ENCODE results near the gene INAFM2.

Gene INAFM2

GRCh38 chr15:40317580-40317979 lies 5.9 kb upstream of the INAFM2 start:
- Histone ChIP-seq H3K27ac (ENCODE audit: low read depth, low read length, severe bottlenecking) (no peak overlapping the region), H3K4me3 (ENCODE audit: extremely low read depth, insufficient read depth, low read length, poor library complexity, severe bottlenecking) (no peak overlapping the region), H3K36me3 (ENCODE audit: control insufficient read depth, insufficient read depth, low read length) (no peaks in the 10 kb centered on the region), H3K9me3 (ENCODE audit: control insufficient read depth, low read length) (no peaks in the 10 kb centered on the region), H3K4me1 (ENCODE audit: control insufficient read depth, insufficient read depth, low read length, poor library complexity, severe bottlenecking) (peaks cover 31% of the 10 kb centered on the region)
- 80 to 88% methylated on average over 3 of the region's 4 CpGs for WGBS, 2 experiments (ENCODE audit: insufficient coverage in 2 of 2)

DNA sequence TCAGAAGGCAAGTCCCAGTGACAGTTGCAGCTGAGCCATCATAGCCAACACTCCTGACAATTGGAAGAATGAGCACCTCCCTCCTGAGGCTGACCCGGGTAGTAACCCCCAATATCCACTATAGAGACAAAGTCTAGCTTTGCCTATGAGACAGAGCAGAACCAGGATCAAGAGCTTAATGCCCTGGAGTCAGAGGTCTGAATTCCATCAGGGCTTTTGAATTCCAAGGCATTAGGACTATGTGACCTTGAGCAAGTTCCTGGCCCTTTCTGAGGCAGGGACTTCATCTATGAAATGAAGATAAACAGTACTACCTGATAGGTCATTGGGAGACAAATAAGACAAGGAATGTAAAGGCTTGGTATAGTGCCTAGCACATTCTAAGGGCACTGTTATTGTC lies 3.1 kb upstream of the INAFM2 start:
- 88 to 90% methylated on average over 1 of the region's 1 CpG for WGBS, 2 experiments (ENCODE audit: insufficient coverage in 2 of 2)
- Histone ChIP-seq H3K27ac (ENCODE audit: low read depth, low read length, severe bottlenecking) (no peak overlapping the region), H3K9me3 (ENCODE audit: control insufficient read depth, low read length) (no peaks in the 10 kb centered on the region), H3K36me3 (ENCODE audit: control insufficient read depth, insufficient read depth, low read length) (no peaks in the 10 kb centered on the region), H3K4me3 (ENCODE audit: extremely low read depth, insufficient read depth, low read length, poor library complexity, severe bottlenecking) (no peak overlapping the region), H3K4me1 (ENCODE audit: control insufficient read depth, insufficient read depth, low read length, poor library complexity, severe bottlenecking) (peaks cover 22% of the 10 kb centered on the region)

DNA sequence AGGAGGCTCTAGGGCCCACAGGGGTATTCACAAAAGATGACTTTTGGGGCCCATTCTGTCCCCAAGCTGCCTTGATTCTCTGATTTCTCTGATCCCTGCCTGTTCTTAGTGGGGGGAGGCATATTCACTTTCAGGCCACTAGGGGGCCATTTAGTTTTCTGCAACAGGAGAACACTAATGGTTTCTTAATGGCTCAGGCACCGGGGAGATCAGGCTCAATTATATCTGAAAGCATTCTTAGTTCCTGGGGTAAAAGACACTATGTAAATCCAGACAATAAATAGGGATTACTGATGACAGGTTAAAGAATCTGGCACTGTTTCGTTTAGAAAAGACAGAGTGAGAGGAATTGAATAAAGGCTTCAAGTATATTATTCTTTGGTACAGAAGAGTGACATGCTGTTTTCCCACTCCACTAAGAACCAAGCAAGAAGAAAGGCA lies 2.5 kb upstream of the INAFM2 start:
- WGBS, 2 experiments (ENCODE audit: insufficient coverage in 2 of 2) = 0% methylated on average over 1 of the region's 2 CpGs
- no peaks in the 10 kb centered on the region for H3K9me3 ChIP-seq (ENCODE audit: control insufficient read depth, low read length)
- no peak overlapping the region for H3K4me3 ChIP-seq (ENCODE audit: extremely low read depth, insufficient read depth, low read length, poor library complexity, severe bottlenecking)
- H3K36me3 ChIP-seq (ENCODE audit: control insufficient read depth, insufficient read depth, low read length) = no peaks in the 10 kb centered on the region
- H3K27ac ChIP-seq (ENCODE audit: low read depth, low read length, severe bottlenecking) = no peak overlapping the region
- H3K4me1 ChIP-seq (ENCODE audit: control insufficient read depth, insufficient read depth, low read length, poor library complexity, severe bottlenecking) = peaks cover 24% of the 10 kb centered on the region

GRCh38 chr15:40322531-40323238 lies 807 bp upstream of the INAFM2 start:
- peak overlapping the region; percentile 27 for H3K4me3 ChIP-seq (ENCODE audit: extremely low read depth, insufficient read depth, low read length, poor library complexity, severe bottlenecking)
- peaks cover 41% of the 10 kb centered on the region for H3K4me1 ChIP-seq (ENCODE audit: control insufficient read depth, insufficient read depth, low read length, poor library complexity, severe bottlenecking)
- WGBS, 2 experiments (ENCODE audit: insufficient coverage in 2 of 2) = 9% methylated on average over 25 to 26 of the region's 26 CpGs
- no peaks in the 10 kb centered on the region for H3K9me3 ChIP-seq (ENCODE audit: control insufficient read depth, low read length)
- no peaks in the 10 kb centered on the region for H3K36me3 ChIP-seq (ENCODE audit: control insufficient read depth, insufficient read depth, low read length)
- peak overlapping the region; percentile 10 for H3K27ac ChIP-seq (ENCODE audit: low read depth, low read length, severe bottlenecking)

DNA sequence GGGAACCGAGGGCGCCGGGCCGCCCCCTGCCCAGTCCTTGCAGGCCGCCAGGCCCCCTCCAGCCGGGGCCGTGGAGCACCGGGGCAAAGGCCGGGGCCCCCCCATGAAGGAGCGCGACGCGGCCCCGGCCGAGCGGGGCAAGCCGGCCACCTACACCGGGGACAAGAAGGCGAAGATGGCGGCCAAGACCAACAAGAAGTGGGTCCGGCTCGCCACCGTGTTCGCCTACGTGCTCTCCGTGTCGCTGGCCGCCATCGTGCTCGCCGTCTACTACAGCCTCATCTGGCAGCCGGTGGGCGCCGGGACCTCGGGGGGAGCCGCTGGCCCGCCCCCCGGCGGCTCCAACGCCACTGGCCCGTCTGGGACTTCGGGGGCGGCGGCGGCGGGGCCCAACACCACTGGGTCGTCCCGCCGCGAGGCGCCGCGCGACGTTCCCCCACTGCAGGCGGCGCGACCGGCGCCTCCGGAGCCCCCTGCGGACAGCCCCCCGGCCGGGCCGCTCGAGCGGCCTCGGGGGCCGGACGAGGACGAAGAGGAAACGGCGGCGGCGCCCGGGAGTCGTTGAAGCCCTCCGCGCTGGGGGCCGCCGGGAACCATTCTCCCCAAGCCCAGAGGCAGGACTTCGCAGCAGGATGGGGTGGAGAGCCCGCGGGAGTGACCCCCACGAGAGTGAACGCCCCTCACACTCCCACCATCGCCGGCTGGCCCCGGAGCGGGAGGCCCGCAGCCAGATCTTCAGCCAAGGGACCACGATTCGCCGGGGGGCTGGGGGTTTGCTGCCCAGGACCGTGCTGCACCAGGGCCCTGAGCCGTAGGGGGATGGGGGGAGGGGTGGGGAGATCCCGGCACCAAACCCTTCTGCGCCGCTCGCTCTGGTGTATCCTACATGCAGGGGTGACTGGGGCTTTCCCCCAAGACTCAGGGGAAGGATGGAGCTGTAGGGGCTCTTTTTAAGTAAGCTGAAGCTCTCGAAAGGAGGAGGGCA lies 753 bp downstream of the INAFM2 start:
- 0% methylated on average over 68 to 87 of the region's 101 CpGs for WGBS, 2 experiments (ENCODE audit: insufficient coverage in 2 of 2)
- Histone ChIP-seq H3K4me3 (ENCODE audit: extremely low read depth, insufficient read depth, low read length, poor library complexity, severe bottlenecking) (peak overlapping the region; percentile 63), H3K9me3 (ENCODE audit: control insufficient read depth, low read length) (no peaks in the 10 kb centered on the region), H3K36me3 (ENCODE audit: control insufficient read depth, insufficient read depth, low read length) (no peaks in the 10 kb centered on the region), H3K4me1 (ENCODE audit: control insufficient read depth, insufficient read depth, low read length, poor library complexity, severe bottlenecking) (peaks cover 55% of the 10 kb centered on the region), H3K27ac (ENCODE audit: low read depth, low read length, severe bottlenecking) (no peak overlapping the region)

- 80 to 100% methylated on average over 1 of the region's 2 CpGs for WGBS, 2 experiments (ENCODE audit: insufficient coverage in 2 of 2)
- Histone ChIP-seq H3K36me3 (ENCODE audit: control insufficient read depth, insufficient read depth, low read length) (peaks cover 9% of the 10 kb centered on the region), H3K27ac (ENCODE audit: low read depth, low read length, severe bottlenecking) (no peak overlapping the region), H3K4me1 (ENCODE audit: control insufficient read depth, insufficient read depth, low read length, poor library complexity, severe bottlenecking) (peaks cover 63% of the 10 kb centered on the region), H3K4me3 (ENCODE audit: extremely low read depth, insufficient read depth, low read length, poor library complexity, severe bottlenecking) (peak overlapping the region; percentile 63), H3K9me3 (ENCODE audit: control insufficient read depth, low read length) (no peaks in the 10 kb centered on the region)
These were observed 1.7 kb downstream of the INAFM2 start for GRCh38 chr15:40325188-40325587.

DNA sequence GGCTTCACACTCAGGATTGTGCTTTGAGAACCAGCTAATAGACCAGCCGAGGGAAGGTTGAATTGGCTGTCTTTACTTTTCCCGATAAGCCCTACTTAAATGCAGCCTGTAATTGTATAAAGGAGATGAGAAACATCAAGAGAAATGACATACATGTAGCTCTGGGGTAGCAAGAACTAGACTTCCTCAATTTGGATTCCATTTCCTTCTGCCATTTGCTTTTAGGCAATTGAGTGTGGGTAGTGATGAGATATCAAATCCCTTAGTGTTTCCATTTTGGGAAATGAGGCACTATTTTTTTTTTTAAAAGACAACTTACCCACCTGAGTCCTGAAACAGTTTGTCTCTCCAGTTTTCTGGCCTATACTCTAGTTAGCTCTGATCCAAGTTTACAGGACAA lies 2.2 kb downstream of the INAFM2 start:
- no peak overlapping the region for H3K27ac ChIP-seq (ENCODE audit: low read depth, low read length, severe bottlenecking)
- H3K4me3 ChIP-seq (ENCODE audit: extremely low read depth, insufficient read depth, low read length, poor library complexity, severe bottlenecking) = peak overlapping the region; percentile 1
- no peaks in the 10 kb centered on the region for H3K9me3 ChIP-seq (ENCODE audit: control insufficient read depth, low read length)
- H3K36me3 ChIP-seq (ENCODE audit: control insufficient read depth, insufficient read depth, low read length) = peaks cover 10% of the 10 kb centered on the region
- H3K4me1 ChIP-seq (ENCODE audit: control insufficient read depth, insufficient read depth, low read length, poor library complexity, severe bottlenecking) = peaks cover 63% of the 10 kb centered on the region
- WGBS, 2 experiments (ENCODE audit: insufficient coverage in 2 of 2) = 80 to 86% methylated on average over 1 of the region's 2 CpGs

DNA sequence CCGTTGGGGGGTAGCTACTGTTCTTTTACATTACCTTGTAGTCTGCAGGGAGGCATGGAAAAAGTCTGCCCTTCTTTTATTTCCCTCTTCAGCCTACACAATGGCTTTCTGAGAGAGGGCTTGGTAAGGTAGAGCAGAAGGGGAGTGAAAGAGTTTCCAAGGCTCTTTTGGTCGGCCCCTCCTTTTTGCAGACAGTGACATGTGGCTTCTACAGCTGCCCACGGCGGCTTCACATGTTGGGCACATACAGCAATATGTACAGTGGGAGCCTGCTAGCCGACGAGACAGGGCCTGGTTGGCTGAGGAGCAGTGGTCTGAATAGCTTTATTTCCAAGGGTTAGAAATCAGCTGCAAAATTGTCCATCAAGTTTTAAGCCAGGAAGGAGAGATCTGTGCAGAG lies 4.0 kb downstream of the INAFM2 start:
- Histone ChIP-seq H3K27ac (ENCODE audit: low read depth, low read length, severe bottlenecking) (peak overlapping the region; percentile 11), H3K9me3 (ENCODE audit: control insufficient read depth, low read length) (no peaks in the 10 kb centered on the region), H3K36me3 (ENCODE audit: control insufficient read depth, insufficient read depth, low read length) (peaks cover 23% of the 10 kb centered on the region), H3K4me3 (ENCODE audit: extremely low read depth, insufficient read depth, low read length, poor library complexity, severe bottlenecking) (no peak overlapping the region), H3K4me1 (ENCODE audit: control insufficient read depth, insufficient read depth, low read length, poor library complexity, severe bottlenecking) (peaks cover 53% of the 10 kb centered on the region)
- 33 to 36% methylated on average over 5 to 6 of the region's 6 CpGs for WGBS, 2 experiments (ENCODE audit: insufficient coverage in 2 of 2)

- peaks cover 24% of the 10 kb centered on the region for H3K36me3 ChIP-seq (ENCODE audit: control insufficient read depth, insufficient read depth, low read length)
- no peak overlapping the region for H3K4me3 ChIP-seq (ENCODE audit: extremely low read depth, insufficient read depth, low read length, poor library complexity, severe bottlenecking)
- H3K27ac ChIP-seq (ENCODE audit: low read depth, low read length, severe bottlenecking) = peak overlapping the region; percentile 11
- 42 to 69% methylated on average over 2 to 3 of the region's 3 CpGs for WGBS, 2 experiments (ENCODE audit: insufficient coverage in 2 of 2)
- no peaks in the 10 kb centered on the region for H3K9me3 ChIP-seq (ENCODE audit: control insufficient read depth, low read length)
- H3K4me1 ChIP-seq (ENCODE audit: control insufficient read depth, insufficient read depth, low read length, poor library complexity, severe bottlenecking) = peaks cover 50% of the 10 kb centered on the region
These were observed 4.7 kb downstream of the INAFM2 start for GRCh38 chr15:40328176-40328575.

DNA sequence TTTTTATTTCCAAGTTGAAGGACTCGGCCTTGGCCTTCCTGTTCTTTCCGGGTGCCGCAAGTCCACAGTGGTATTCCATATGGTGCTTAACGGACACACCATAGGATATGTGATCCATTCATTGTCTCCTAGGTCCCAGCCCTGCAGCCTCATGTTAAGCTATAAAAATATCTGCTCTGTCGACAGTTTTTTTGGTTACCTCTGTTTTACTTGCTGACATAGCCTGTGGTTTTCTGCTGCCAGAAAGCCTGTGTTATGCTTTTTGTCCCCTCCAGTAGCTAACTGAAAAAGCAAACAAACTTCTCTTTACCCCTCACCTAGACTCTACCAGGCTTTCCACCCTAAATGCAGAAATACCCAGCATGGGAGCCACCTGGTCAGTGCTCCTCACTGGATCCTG lies 5.3 kb downstream of the INAFM2 start:
- WGBS, 2 experiments (ENCODE audit: insufficient coverage in 2 of 2) = 89 to 91% methylated on average over 5 of the region's 5 CpGs
- no peak overlapping the region for H3K4me3 ChIP-seq (ENCODE audit: extremely low read depth, insufficient read depth, low read length, poor library complexity, severe bottlenecking)
- H3K4me1 ChIP-seq (ENCODE audit: control insufficient read depth, insufficient read depth, low read length, poor library complexity, severe bottlenecking) = peaks cover 56% of the 10 kb centered on the region
- H3K27ac ChIP-seq (ENCODE audit: low read depth, low read length, severe bottlenecking) = peak overlapping the region; percentile 47
- no peaks in the 10 kb centered on the region for H3K9me3 ChIP-seq (ENCODE audit: control insufficient read depth, low read length)
- peaks cover 24% of the 10 kb centered on the region for H3K36me3 ChIP-seq (ENCODE audit: control insufficient read depth, insufficient read depth, low read length)

Measured in mesodermal cell (in vitro differentiated cells).